A549 (cell line): Measurements from ENCODE around the gene DAB2IP. TPM values are rescaled to one million over a fixed set of nuclear protein-coding genes. Genes with fewer than 3 reads are reported as not detected.

ENCODE experiments used
- ATAC-seq, 2 experiments: fragments of 200-7000 bp in 1 of 2; fragments of >200 bp in 1 of 2; cut with Nextera tagmentation in 1 of 2; cut with Tn5 transposase in 1 of 2; 3 replicates each; pipeline versions ENCODE4 v1.8.0 to v1.9.1; 2018 to 2020; ENCODE audit warnings: mild to moderate bottlenecking in 1 of 2, moderate library complexity in 1 of 2
- CTCF ChIA-PET: fragments of 300-600 bp; sonication (Branson Sonifier 250); formaldehyde crosslinking; extraction: SDS; loops from one replicate; lab custom pipeline; 2021; ENCODE audit warnings: antibody characterized with exemption, inconsistent platforms; lab: Yijun Ruan, JAX
- POLR2A ChIA-PET: fragments of 350-600 bp; formaldehyde crosslinking; extraction: SDS; loops from one replicate; lab custom pipeline; 2021; ENCODE audit warnings: antibody characterized with exemption, inconsistent platforms; lab: Yijun Ruan, JAX
- DNase-seq, 2 experiments: peaks; one replicate each; pipeline versions ENCODE4 v3.0.0 to v3.0.0-alpha.2; 2011 to 2016; ENCODE audit warnings: low read depth in 1 of 2, low spot score in 1 of 2
- FAIRE-seq: peaks from 2 replicates; lab custom pipeline; 2011; peaks lifted over from hg19 to GRCh38; lab: Jason Lieb, UNC
- H3K27ac ChIP-seq, 2 experiments: fragments of >200 bp; sonication (Bioruptor Twin); formaldehyde crosslinking; 3 replicates each; pipeline ENCODE4 v1.5.1; 2016 to 2017
- H3K4me1 ChIP-seq: fragments of >200 bp; sonication (Bioruptor Twin); formaldehyde crosslinking; 3 replicates; pipeline ENCODE4 v1.6.1; 2016
- H3K4me2 ChIP-seq: fragments of >200 bp; sonication (Bioruptor Twin); formaldehyde crosslinking; 3 replicates; pipeline ENCODE4 v1.6.1; 2016
- H3K4me3 ChIP-seq: fragments of >200 bp; sonication (Bioruptor Twin); formaldehyde crosslinking; 3 replicates; pipeline ENCODE4 v1.5.1; 2016
- H3K9me3 ChIP-seq: fragments of >200 bp; sonication (Bioruptor Twin); formaldehyde crosslinking; 3 replicates; pipeline ENCODE4 v1.6.1; 2016
- CHD4 ChIP-seq: fragments of 200-600 bp; sonication (generic); IDR thresholded peaks from 2 replicates; pipeline ENCODE4 v1.6.1; 2016; ENCODE audit warnings: antibody characterized with exemption, mild to moderate bottlenecking, borderline replicate concordance
- ESRRA ChIP-seq: fragments of 150-350 bp; IDR thresholded peaks from 2 replicates; pipeline ENCODE4 v1.6.1; 2014; ENCODE audit warnings: mild to moderate bottlenecking, low read length, borderline replicate concordance
- FOSL2 ChIP-seq, 2 experiments: fragments of 450-650 bp in 1 of 2; fragments of >200 bp in 1 of 2; sonication (Bioruptor Twin) in 1 of 2; formaldehyde crosslinking; IDR thresholded peaks; 2 replicates each; pipeline versions ENCODE4 v1.5.0 to v1.6.1; 2016 to 2020; ENCODE audit warnings: mild to moderate bottlenecking in 1 of 2, moderate library complexity in 1 of 2
- FOXS1 ChIP-seq: fragments of 250-450 bp; sonication (Bioruptor Pico); IDR thresholded peaks from 2 replicates; pipeline ENCODE4 v1.5.0; 2020; ENCODE audit warnings: mild to moderate bottlenecking, moderate library complexity
- HDAC2 ChIP-seq: fragments of 200-600 bp; sonication (generic); IDR thresholded peaks from 2 replicates; pipeline ENCODE4 v1.6.1; 2016
- HOXA7 ChIP-seq: fragments of 250-450 bp; sonication (Bioruptor Pico); IDR thresholded peaks from 2 replicates; pipeline ENCODE4 v1.5.0; 2020; ENCODE audit warnings: mild to moderate bottlenecking, moderate library complexity
- HOXB5 ChIP-seq: fragments of 250-450 bp; sonication (Bioruptor Pico); IDR thresholded peaks from 2 replicates; pipeline ENCODE4 v1.5.0; 2020; ENCODE audit warnings: mild to moderate bottlenecking, moderate library complexity
- JUN ChIP-seq, 2 experiments: fragments of >200 bp; sonication (Bioruptor Twin); formaldehyde crosslinking; IDR thresholded peaks; 2 replicates in 1 of 2; 3 replicates in 1 of 2; pipeline ENCODE4 v1.6.1; 2016 to 2017
- JUNB ChIP-seq: fragments of >200 bp; sonication (Bioruptor Twin); formaldehyde crosslinking; IDR thresholded peaks from 2 replicates; pipeline ENCODE4 v1.6.1; 2016
- MAFK ChIP-seq: fragments of 450-650 bp; IDR thresholded peaks from 2 replicates; pipeline ENCODE4 v1.6.1; 2014; ENCODE audit not compliant: partially characterized antibody
- NFE2L2 ChIP-seq: fragments of 150-350 bp; conservative IDR thresholded peaks from 2 replicates; pipeline ENCODE4 v1.6.1; 2014; ENCODE audit warnings: low read length
- RARB ChIP-seq: fragments of 250-450 bp; sonication (Bioruptor Pico); IDR thresholded peaks from 2 replicates; pipeline ENCODE4 v1.8.0; 2021; ENCODE audit warnings: mild to moderate bottlenecking, moderate library complexity
- RNF2 ChIP-seq: fragments of 200-600 bp; sonication (generic); IDR thresholded peaks from 2 replicates; pipeline ENCODE4 v1.6.1; 2016; ENCODE audit warnings: low read depth, mild to moderate bottlenecking, antibody characterized with exemption, moderate library complexity, borderline replicate concordance
- SMC3 ChIP-seq: fragments of >200 bp; sonication (Bioruptor Twin); formaldehyde crosslinking; IDR thresholded peaks from 3 replicates; pipeline ENCODE4 v1.6.1; 2018; ENCODE audit warnings: inconsistent platforms
- ZC3H11A ChIP-seq: fragments of 450-650 bp; IDR thresholded peaks from 2 replicates; pipeline ENCODE4 v1.6.1; 2014; ENCODE audit warnings: antibody characterized with exemption, mild to moderate bottlenecking
- ZNF302 ChIP-seq: fragments of 250-450 bp; sonication (Bioruptor Pico); IDR thresholded peaks from 2 replicates; pipeline ENCODE4 v1.9.0; 2021; ENCODE audit warnings: inconsistent platforms, mild to moderate bottlenecking, moderate library complexity
- whole genome bisulfite sequencing: methylation state at CpG from one replicate; pipeline ENCODE4 v1.1.6; 2017; ENCODE audit errors: missing lambda C conversion rate; 5-methylcytosine and 5-hydroxymethylcytosine counted together
- polyA plus RNA-seq, 4 experiments: library from polyadenylated mRNA; depleted of rRNA in 3 of 4; stranded (reverse); fragments of >200 nt; fragmentation: RNase III in 1 of 4; extraction: RNeasy Plus Mini Kit Qiagen cat#74134 plus additional on column Dnase treatment in 1 of 4; gene quantifications; 2 replicates in 3 of 4; 3 replicates in 1 of 4; pipeline ENCODE4 v1.2.3, GENCODE V29; 2011 to 2017
- TF ChIP-seq, protein P1 (sequence below): IDR thresholded peaks from 2 replicates; pipeline ENCODE4 v1.6.1; 2012
- TF ChIP-seq, protein P2 (sequence below): fragments of 150-350 bp; IDR thresholded peaks from 2 replicates; pipeline ENCODE4 v1.6.1; 2014; ENCODE audit warnings: low read depth, mild to moderate bottlenecking, low read length
- TF ChIP-seq, protein P3 (sequence below): fragments of 250-450 bp; sonication (Bioruptor Pico); IDR thresholded peaks from 2 replicates; pipeline ENCODE4 v1.5.0; 2021; ENCODE audit warnings: mild to moderate bottlenecking, moderate library complexity, borderline replicate concordance
- TF ChIP-seq, protein P4 (sequence below): fragments of 450-650 bp; IDR thresholded peaks from 2 replicates; pipeline ENCODE4 v1.6.1; 2014; ENCODE audit warnings: antibody characterized with exemption
- TF ChIP-seq, protein P5 (sequence below): fragments of >200 bp; sonication (Bioruptor Twin); formaldehyde crosslinking; IDR thresholded peaks from 3 replicates; pipeline ENCODE4 v1.6.1; 2016
- TF ChIP-seq, protein P6 (sequence below): fragments of >200 bp; sonication (Bioruptor Twin); formaldehyde crosslinking; IDR thresholded peaks from 3 replicates; pipeline ENCODE4 v1.5.1; 2016
- TF ChIP-seq, protein P7 (sequence below): IDR thresholded peaks from 2 replicates; pipeline ENCODE4 v1.6.1; 2012; ENCODE audit warnings: low read depth, borderline replicate concordance

Gene DAB2IP
- polyA plus RNA-seq, 2 of the 4 experiments (the other 2 are of a cell fraction): 9.7 to 13.9 TPM

DNA sequence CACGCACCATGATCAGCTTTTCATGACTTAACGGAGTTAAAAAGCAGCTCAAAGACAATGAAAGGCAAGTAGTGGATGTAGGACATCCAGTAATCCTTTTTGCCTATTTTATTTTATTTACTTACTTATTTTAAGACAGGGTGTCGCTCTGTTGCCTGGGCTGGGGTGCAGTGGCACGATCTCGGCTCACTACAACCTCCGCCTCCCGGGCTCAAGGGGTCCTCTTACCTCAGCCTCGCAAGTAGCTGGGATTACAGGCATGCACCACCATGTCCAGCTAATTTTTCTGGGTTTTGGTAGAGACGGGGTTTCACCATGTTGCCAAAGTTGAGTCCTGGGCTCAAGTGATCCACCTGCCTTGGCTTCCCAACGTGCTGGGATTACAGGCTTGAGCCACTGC, 148.9 kb downstream of the DAB2IP start:
- no peaks in the 10 kb centered on the region for H3K4me1 ChIP-seq
- CTCF ChIA-PET: no interaction called here
- 38% methylated on average over 10 of the region's 10 CpGs for WGBS

DNA sequence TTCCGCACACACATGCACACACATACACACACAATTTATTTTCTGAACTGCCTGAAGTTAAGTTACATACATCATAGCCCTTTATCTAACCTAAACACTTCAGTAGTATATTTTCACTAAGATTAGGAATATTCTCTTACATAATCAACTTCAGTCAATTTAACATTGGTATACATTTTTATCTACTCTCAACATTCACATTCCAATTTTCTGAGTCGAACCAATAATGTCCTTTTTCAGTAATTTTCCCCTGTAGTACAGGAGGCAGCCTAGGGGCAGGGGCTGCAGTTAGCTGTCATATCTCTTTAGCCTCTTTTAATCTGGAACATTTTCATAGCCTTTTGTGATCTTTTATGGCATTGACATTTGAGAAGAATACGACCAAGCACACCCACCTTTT, 150.1 kb downstream of the DAB2IP start:
- ATAC-seq: no peak
- CTCF ChIA-PET: no interaction called here

More for the DNA sequence above, 148.9 kb downstream of the DAB2IP start:
- Histone ChIP-seq H3K27ac (no peak overlapping the region), H3K4me2 (no peak overlapping the region), H3K4me3 (no peak overlapping the region), H3K9me3 (peaks cover 4% of the 10 kb centered on the region; the same call in 1 of the 3 replicates)
- no peak for TF ChIP-seq FOSL2 (IDR thresholded peaks at IDR 0.05)
- no peak for TF ChIP-seq FOSL2 (CRISPR knock-in tag; IDR thresholded peaks at IDR 0.05)
- TF ChIP-seq HOXB5: no peak
- TF ChIP-seq, protein P1, sequence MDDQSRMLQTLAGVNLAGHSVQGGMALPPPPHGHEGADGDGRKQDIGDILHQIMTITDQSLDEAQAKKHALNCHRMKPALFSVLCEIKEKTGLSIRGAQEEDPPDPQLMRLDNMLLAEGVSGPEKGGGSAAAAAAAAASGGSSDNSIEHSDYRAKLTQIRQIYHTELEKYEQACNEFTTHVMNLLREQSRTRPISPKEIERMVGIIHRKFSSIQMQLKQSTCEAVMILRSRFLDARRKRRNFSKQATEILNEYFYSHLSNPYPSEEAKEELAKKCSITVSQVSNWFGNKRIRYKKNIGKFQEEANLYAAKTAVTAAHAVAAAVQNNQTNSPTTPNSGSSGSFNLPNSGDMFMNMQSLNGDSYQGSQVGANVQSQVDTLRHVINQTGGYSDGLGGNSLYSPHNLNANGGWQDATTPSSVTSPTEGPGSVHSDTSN: no peak
- no peak for TF ChIP-seq FOXS1
- TF ChIP-seq SMC3: no peak
- no peak for DNase-seq
- no peak for ATAC-seq
- POLR2A ChIA-PET: no interaction called here
- FAIRE-seq: no peak

DNA sequence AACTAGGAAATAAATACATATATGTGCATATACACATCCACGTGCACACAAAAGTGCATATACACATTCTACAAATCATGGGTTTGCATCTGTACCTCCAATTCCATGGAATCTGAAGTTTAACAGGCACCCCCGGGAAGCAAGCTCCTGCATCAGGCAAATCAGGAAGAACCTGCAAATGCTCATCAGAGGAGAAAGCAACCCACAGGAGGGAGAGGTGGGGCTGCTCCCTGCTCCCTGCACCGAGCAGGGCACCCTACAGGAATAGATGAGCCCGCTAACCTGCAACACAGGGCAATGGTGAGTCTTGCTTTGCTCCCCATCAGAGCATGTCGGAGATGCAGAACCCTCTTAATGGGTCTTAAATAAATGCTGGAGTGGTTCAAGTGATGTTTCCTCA, 151.3 kb downstream of the DAB2IP start:
- no peak for FAIRE-seq
- WGBS: 47% methylated on average over 5 of the region's 5 CpGs
- no peak for DNase-seq
- no peak for ATAC-seq
- Histone ChIP-seq H3K4me1 (no peaks in the 10 kb centered on the region), H3K4me3 (no peak overlapping the region), H3K9me3 (peaks cover 4% of the 10 kb centered on the region; the same call in 1 of the 3 replicates), H3K27ac (no peak overlapping the region), H3K4me2 (no peak overlapping the region)
- CTCF ChIA-PET: no interaction called here
- POLR2A ChIA-PET: no interaction called here
- TF ChIP-seq, protein P2, sequence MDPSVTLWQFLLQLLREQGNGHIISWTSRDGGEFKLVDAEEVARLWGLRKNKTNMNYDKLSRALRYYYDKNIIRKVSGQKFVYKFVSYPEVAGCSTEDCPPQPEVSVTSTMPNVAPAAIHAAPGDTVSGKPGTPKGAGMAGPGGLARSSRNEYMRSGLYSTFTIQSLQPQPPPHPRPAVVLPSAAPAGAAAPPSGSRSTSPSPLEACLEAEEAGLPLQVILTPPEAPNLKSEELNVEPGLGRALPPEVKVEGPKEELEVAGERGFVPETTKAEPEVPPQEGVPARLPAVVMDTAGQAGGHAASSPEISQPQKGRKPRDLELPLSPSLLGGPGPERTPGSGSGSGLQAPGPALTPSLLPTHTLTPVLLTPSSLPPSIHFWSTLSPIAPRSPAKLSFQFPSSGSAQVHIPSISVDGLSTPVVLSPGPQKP: no peak
- TF ChIP-seq FOSL2 (IDR thresholded peaks at IDR 0.05) (no peak), FOSL2 (CRISPR knock-in tag; IDR thresholded peaks at IDR 0.05) (no peak), ZC3H11A (no peak), JUN (IDR thresholded peaks at IDR 0.05) (no peak), SMC3 (no peak), NFE2L2 (no peak), HDAC2 (no peak), HOXA7 (CRISPR knock-in tag) (no peak), JUNB (no peak), ESRRA (no peak), MAFK (no peak), CHD4 (no peak)
- TF ChIP-seq, protein P3, sequence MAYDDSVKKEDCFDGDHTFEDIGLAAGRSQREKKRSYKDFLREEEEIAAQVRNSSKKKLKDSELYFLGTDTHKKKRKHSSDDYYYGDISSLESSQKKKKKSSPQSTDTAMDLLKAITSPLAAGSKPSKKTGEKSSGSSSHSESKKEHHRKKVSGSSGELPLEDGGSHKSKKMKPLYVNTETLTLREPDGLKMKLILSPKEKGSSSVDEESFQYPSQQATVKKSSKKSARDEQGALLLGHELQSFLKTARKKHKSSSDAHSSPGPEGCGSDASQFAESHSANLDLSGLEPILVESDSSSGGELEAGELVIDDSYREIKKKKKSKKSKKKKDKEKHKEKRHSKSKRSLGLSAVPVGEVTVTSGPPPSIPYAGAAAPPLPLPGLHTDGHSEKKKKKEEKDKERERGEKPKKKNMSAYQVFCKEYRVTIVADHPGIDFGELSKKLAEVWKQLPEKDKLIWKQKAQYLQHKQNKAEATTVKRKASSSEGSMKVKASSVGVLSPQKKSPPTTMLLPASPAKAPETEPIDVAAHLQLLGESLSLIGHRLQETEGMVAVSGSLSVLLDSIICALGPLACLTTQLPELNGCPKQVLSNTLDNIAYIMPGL: no peak
- TF ChIP-seq, protein P4, sequence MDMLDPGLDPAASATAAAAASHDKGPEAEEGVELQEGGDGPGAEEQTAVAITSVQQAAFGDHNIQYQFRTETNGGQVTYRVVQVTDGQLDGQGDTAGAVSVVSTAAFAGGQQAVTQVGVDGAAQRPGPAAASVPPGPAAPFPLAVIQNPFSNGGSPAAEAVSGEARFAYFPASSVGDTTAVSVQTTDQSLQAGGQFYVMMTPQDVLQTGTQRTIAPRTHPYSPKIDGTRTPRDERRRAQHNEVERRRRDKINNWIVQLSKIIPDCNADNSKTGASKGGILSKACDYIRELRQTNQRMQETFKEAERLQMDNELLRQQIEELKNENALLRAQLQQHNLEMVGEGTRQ: no peak
- TF ChIP-seq, protein P5, sequence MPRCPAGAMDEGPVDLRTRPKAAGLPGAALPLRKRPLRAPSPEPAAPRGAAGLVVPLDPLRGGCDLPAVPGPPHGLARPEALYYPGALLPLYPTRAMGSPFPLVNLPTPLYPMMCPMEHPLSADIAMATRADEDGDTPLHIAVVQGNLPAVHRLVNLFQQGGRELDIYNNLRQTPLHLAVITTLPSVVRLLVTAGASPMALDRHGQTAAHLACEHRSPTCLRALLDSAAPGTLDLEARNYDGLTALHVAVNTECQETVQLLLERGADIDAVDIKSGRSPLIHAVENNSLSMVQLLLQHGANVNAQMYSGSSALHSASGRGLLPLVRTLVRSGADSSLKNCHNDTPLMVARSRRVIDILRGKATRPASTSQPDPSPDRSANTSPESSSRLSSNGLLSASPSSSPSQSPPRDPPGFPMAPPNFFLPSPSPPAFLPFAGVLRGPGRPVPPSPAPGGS: no peak
- TF ChIP-seq, protein P6, sequence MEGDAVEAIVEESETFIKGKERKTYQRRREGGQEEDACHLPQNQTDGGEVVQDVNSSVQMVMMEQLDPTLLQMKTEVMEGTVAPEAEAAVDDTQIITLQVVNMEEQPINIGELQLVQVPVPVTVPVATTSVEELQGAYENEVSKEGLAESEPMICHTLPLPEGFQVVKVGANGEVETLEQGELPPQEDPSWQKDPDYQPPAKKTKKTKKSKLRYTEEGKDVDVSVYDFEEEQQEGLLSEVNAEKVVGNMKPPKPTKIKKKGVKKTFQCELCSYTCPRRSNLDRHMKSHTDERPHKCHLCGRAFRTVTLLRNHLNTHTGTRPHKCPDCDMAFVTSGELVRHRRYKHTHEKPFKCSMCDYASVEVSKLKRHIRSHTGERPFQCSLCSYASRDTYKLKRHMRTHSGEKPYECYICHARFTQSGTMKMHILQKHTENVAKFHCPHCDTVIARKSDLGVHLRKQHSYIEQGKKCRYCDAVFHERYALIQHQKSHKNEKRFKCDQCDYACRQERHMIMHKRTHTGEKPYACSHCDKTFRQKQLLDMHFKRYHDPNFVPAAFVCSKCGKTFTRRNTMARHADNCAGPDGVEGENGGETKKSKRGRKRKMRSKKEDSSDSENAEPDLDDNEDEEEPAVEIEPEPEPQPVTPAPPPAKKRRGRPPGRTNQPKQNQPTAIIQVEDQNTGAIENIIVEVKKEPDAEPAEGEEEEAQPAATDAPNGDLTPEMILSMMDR: no peak

More for the DNA sequence above, 150.1 kb downstream of the DAB2IP start:
- Histone ChIP-seq H3K27ac (no peak overlapping the region), H3K9me3 (peaks cover 4% of the 10 kb centered on the region; the same call in 1 of the 3 replicates), H3K4me1 (no peaks in the 10 kb centered on the region), H3K4me2 (no peak overlapping the region), H3K4me3 (no peak overlapping the region)
- POLR2A ChIA-PET: no interaction called here
- 15% methylated on average over 3 of the region's 3 CpGs for WGBS
- TF ChIP-seq FOXS1 (no peak), ZNF302 (no peak), RNF2 (no peak), JUN (IDR thresholded peaks at IDR 0.05) (no peak), RARB (CRISPR knock-in tag) (no peak)
- TF ChIP-seq, protein P7, sequence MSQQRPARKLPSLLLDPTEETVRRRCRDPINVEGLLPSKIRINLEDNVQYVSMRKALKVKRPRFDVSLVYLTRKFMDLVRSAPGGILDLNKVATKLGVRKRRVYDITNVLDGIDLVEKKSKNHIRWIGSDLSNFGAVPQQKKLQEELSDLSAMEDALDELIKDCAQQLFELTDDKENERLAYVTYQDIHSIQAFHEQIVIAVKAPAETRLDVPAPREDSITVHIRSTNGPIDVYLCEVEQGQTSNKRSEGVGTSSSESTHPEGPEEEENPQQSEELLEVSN: no peak
- TF ChIP-seq, protein P5: no peak
- FAIRE-seq: no peak
- no peak for DNase-seq
